IMR-90 (cell line): ENCODE data around the gene CELSR2.

Experiments used
- BHLHE40 ChIP-seq: fragments of 150-350 bp; IDR thresholded peaks from 2 replicates; pipeline ENCODE4 v1.6.1; 2016; ENCODE audit warnings: mild to moderate bottlenecking, low read depth, low read length
- MXI1 ChIP-seq: IDR thresholded peaks from 2 replicates; pipeline ENCODE4 v1.6.1; 2012; ENCODE audit warnings: low read depth, mild to moderate bottlenecking, low read length, moderate library complexity, borderline replicate concordance
- NFE2L2 ChIP-seq: fragments of 150-350 bp; IDR thresholded peaks from 2 replicates; pipeline ENCODE4 v1.6.1; 2016; ENCODE audit warnings: low read depth, mild to moderate bottlenecking, low read length
- POLR2A ChIP-seq: IDR thresholded peaks from 2 replicates; pipeline ENCODE4 v1.6.1; 2012; ENCODE audit warnings: mild to moderate bottlenecking, low read depth, low read length
- RAD21 ChIP-seq: IDR thresholded peaks from 2 replicates; pipeline ENCODE4 v1.6.1; 2012; ENCODE audit warnings: low read length, improper control_type of control experiment
- RFX5 ChIP-seq: IDR thresholded peaks from 2 replicates; pipeline ENCODE4 v1.8.0; 2012; ENCODE audit warnings: low read depth, mild to moderate bottlenecking, low read length, moderate library complexity
- SMC3 ChIP-seq: fragments of 150-350 bp; IDR thresholded peaks from 2 replicates; pipeline ENCODE4 v1.6.1; 2016; ENCODE audit warnings: low read depth, mild to moderate bottlenecking, antibody characterized with exemption, low read length, moderate library complexity
- TF ChIP-seq, protein P1 (sequence below): conservative IDR thresholded peaks from 2 replicates; pipeline ENCODE4 v1.5.1; 2012; ENCODE audit warnings: mild to moderate bottlenecking, low read depth, low read length, improper control_type of control experiment

DNA sequence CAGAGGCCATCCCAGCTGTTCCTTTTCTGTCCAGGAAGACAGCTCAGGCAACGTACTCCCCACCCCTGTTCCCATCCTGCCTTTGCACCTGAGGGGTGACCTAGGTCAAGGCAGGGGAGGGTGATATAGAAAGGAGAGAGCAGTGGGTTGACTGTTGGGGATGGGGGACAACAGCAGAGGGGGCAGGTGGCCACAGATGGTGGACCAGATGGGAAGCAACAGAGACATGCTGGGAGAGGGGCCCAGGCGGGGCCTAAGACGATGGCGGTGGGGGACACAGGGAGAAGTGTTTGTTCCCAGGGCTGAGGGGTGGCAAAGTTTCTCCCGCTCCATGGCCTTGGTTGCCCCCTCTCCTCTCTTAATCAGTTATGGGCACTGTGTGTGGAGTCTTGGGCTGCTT, 6.3 kb downstream of the CELSR2 start:
- TF ChIP-seq RAD21 (no peak), MXI1 (no peak), NFE2L2 (no peak), SMC3 (no peak), POLR2A (no peak), RFX5 (no peak), BHLHE40 (no peak)
- TF ChIP-seq, protein P1, sequence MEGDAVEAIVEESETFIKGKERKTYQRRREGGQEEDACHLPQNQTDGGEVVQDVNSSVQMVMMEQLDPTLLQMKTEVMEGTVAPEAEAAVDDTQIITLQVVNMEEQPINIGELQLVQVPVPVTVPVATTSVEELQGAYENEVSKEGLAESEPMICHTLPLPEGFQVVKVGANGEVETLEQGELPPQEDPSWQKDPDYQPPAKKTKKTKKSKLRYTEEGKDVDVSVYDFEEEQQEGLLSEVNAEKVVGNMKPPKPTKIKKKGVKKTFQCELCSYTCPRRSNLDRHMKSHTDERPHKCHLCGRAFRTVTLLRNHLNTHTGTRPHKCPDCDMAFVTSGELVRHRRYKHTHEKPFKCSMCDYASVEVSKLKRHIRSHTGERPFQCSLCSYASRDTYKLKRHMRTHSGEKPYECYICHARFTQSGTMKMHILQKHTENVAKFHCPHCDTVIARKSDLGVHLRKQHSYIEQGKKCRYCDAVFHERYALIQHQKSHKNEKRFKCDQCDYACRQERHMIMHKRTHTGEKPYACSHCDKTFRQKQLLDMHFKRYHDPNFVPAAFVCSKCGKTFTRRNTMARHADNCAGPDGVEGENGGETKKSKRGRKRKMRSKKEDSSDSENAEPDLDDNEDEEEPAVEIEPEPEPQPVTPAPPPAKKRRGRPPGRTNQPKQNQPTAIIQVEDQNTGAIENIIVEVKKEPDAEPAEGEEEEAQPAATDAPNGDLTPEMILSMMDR: no peak
